Progenitor cell of endocrine pancreas (in vitro differentiated cells): ENCODE results near the gene AFDN. TPM values are rescaled to one million over a fixed set of nuclear protein-coding genes. Genes with fewer than 3 reads are reported as not detected.

Experiments used
- DNase-seq: peaks from one replicate; pipeline ENCODE4 v3.0.0; 2021; ENCODE audit warnings: low spot score; ENCODE audit not compliant: unreplicated experiment
- H3K27ac Mint-ChIP-seq: 2 replicates; pipeline ENCODE4 v1.8.0; 2021; ENCODE audit warnings: mild to moderate bottlenecking, moderate library complexity, mixed read lengths
- H3K27me3 Mint-ChIP-seq: 2 replicates; pipeline ENCODE4 v1.8.0; 2021; ENCODE audit warnings: mixed read lengths
- H3K36me3 Mint-ChIP-seq: 2 replicates; pipeline ENCODE4 v1.8.0; 2022; ENCODE audit warnings: mixed read lengths; ENCODE audit not compliant: insufficient read depth
- H3K4me1 Mint-ChIP-seq: 2 replicates; pipeline ENCODE4 v1.8.0; 2021; ENCODE audit warnings: low read depth, mixed read lengths
- H3K4me3 Mint-ChIP-seq: 2 replicates; pipeline ENCODE4 v1.8.0; 2021; ENCODE audit warnings: low read depth, mild to moderate bottlenecking, moderate library complexity, mixed read lengths
- H3K9me3 Mint-ChIP-seq: 2 replicates; pipeline ENCODE4 v1.8.0; 2021; ENCODE audit warnings: low read depth, mixed read lengths
- total RNA-seq: library from RNA; stranded (reverse); gene quantifications from 2 replicates; pipeline ENCODE4 v1.2.1, GENCODE V29; 2021
- TF ChIP-seq, protein P1 (sequence below): fragments of 200-600 bp; sonication (generic); IDR thresholded peaks from one replicate; pipeline ENCODE4 v1.5.0; 2021; ENCODE audit warnings: antibody characterized with exemption, mild to moderate bottlenecking; ENCODE audit not compliant: unreplicated experiment

The AFDN gene
- total RNA-seq, 1 donor from 2014 or later = 423 TPM

DNA sequence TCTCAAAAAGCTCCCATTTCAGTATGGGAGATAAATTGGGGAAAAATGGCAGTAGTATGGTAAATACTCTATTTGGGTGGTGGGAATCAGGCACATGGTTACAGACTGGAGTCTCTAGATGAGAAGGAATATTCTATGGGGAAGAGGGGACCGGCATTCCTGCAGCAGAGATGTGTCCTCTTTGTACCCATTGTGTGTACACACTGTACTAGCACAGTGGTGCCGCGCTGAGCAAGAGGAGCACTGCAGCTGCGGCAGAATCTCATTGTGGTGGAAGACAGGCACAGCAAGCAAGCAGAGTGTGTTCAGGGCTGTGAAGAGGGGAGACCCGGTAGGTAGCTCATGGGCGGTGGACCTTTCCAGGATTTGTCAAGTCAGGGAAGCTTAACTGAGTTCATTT, 13.0 kb downstream of the AFDN start:
- Mint-ChIP-seq H3K4me1 (peaks cover 21% of the 10 kb centered on the region), H3K4me3 (no peak overlapping the region), H3K9me3 (no peaks in the 10 kb centered on the region), H3K36me3 (no peaks in the 10 kb centered on the region), H3K27ac (no peak overlapping the region), H3K27me3 (no peaks in the 10 kb centered on the region)
- TF ChIP-seq, protein P1, sequence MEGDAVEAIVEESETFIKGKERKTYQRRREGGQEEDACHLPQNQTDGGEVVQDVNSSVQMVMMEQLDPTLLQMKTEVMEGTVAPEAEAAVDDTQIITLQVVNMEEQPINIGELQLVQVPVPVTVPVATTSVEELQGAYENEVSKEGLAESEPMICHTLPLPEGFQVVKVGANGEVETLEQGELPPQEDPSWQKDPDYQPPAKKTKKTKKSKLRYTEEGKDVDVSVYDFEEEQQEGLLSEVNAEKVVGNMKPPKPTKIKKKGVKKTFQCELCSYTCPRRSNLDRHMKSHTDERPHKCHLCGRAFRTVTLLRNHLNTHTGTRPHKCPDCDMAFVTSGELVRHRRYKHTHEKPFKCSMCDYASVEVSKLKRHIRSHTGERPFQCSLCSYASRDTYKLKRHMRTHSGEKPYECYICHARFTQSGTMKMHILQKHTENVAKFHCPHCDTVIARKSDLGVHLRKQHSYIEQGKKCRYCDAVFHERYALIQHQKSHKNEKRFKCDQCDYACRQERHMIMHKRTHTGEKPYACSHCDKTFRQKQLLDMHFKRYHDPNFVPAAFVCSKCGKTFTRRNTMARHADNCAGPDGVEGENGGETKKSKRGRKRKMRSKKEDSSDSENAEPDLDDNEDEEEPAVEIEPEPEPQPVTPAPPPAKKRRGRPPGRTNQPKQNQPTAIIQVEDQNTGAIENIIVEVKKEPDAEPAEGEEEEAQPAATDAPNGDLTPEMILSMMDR = no peak
- no peak for DNase-seq

- no peak for DNase-seq
- Mint-ChIP-seq H3K36me3 (no peaks in the 10 kb centered on the region), H3K9me3 (no peaks in the 10 kb centered on the region), H3K27ac (no peak overlapping the region), H3K4me3 (no peak overlapping the region), H3K4me1 (peaks cover 17% of the 10 kb centered on the region), H3K27me3 (no peaks in the 10 kb centered on the region)
- TF ChIP-seq, protein P1 = no peak
These were observed 13.4 kb downstream of the AFDN start for GRCh38 chr6:167840160-167840525.

DNA sequence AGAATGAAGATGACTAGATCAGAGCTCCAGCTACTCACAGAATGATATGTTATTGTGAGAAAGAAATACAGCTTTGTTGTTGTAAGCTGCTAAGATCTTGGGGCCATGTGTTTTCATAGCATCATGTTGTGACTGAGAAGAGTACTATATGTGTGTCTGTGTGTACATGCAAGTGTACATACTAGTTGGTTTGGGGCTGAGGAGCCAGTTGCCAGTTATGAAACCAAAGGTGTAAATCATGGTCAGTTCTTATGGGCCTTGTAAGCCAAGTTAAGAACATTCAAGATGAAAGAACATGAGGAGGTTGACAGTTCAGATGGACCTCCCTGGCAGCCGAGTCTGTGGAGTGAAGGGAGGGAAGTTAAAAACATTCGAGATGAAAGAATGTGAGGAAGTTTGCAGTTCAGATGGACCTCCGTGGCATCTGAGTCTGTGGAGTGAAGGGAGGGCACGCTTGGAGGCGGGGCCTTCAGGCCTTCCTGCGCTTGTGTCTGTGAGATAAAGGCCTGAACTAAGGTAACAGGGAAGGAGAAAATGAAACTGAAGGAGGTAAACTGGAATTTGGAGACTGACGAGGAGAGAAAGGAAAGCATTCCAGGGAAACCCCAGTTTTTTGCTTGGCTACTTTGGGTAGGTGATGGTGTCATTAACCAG, 13.9 kb downstream of the AFDN start:
- H3K27ac Mint-ChIP-seq = no peak overlapping the region
- no peaks in the 10 kb centered on the region for H3K36me3 Mint-ChIP-seq
- H3K27me3 Mint-ChIP-seq = no peaks in the 10 kb centered on the region
- H3K4me1 Mint-ChIP-seq = peaks cover 14% of the 10 kb centered on the region
- no peak for DNase-seq
- H3K9me3 Mint-ChIP-seq = no peaks in the 10 kb centered on the region
- H3K4me3 Mint-ChIP-seq = no peak overlapping the region
- TF ChIP-seq, protein P1 = no peak

GRCh38 chr6:167841981-167842380, 15.3 kb downstream of the AFDN start:
- Mint-ChIP-seq H3K27ac (no peak overlapping the region), H3K27me3 (no peaks in the 10 kb centered on the region), H3K36me3 (no peaks in the 10 kb centered on the region), H3K9me3 (no peaks in the 10 kb centered on the region), H3K4me3 (no peak overlapping the region), H3K4me1 (peaks cover 11% of the 10 kb centered on the region)
- no peak for DNase-seq
- TF ChIP-seq, protein P1 = no peak

DNA sequence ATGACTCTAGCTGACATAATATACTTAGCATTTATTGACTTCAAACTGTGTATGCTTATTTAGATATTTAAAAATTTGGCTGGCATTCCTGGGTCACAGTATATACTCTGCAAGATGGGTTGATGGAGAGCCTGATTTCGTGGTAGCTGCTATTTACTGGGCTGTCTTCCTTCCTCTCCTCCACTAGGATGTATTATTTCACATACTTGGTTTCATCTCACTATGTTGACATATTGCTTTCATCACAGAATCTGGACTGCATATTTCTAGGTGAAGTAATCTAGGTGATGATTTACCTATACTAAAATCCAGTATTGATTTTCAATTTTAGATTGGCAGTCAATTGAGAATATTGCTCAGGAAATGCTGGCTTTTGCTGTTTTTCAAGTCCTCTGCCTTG, 15.7 kb downstream of the AFDN start:
- no peak overlapping the region for H3K4me3 Mint-ChIP-seq
- H3K27me3 Mint-ChIP-seq = no peaks in the 10 kb centered on the region
- no peaks in the 10 kb centered on the region for H3K36me3 Mint-ChIP-seq
- H3K4me1 Mint-ChIP-seq = peaks cover 16% of the 10 kb centered on the region
- H3K9me3 Mint-ChIP-seq = no peaks in the 10 kb centered on the region
- TF ChIP-seq, protein P1 = no peak
- DNase-seq = no peak
- no peak overlapping the region for H3K27ac Mint-ChIP-seq
